Keratinocyte (primary cell): ENCODE results near the gene TNS3. TPM values are rescaled to one million over a fixed set of nuclear protein-coding genes. Genes with fewer than 3 reads are reported as not detected.

ENCODE experiments used
- DNase-seq: peaks from one replicate; pipeline ENCODE4 v3.0.0-alpha.2; 2011; ENCODE audit warnings: low read depth, missing footprints, low spot score
- FAIRE-seq: peaks from 2 replicates; lab custom pipeline; 2011; peaks lifted over from hg19 to GRCh38; lab: Jason Lieb, UNC
- H2AFZ ChIP-seq: 2 replicates; pipeline ENCODE4 v1.6.0; 2012; ENCODE audit warnings: low read length, control low read depth, inconsistent platforms; ENCODE audit not compliant: control insufficient read depth
- H3K27ac ChIP-seq: 2 replicates; pipeline ENCODE4 v1.5.1; 2011; ENCODE audit warnings: low read length; ENCODE audit not compliant: control insufficient read depth, insufficient read depth
- H3K27me3 ChIP-seq: 3 replicates; pipeline ENCODE4 v1.6.0; 2011; ENCODE audit warnings: low read length; ENCODE audit not compliant: control insufficient read depth, insufficient read depth; ENCODE audit errors: extremely low read depth
- H3K36me3 ChIP-seq, 2 experiments: 2 replicates in 1 of 2; 3 replicates in 1 of 2; pipeline ENCODE4 v1.5.1; 2011; ENCODE audit warnings: low read length in 2 of 2, mild to moderate bottlenecking in 1 of 2; ENCODE audit not compliant: control insufficient read depth in 2 of 2, insufficient read depth in 2 of 2; ENCODE audit errors: extremely low read depth in 1 of 2
- H3K4me1 ChIP-seq: 3 replicates; pipeline ENCODE4 v1.5.1; 2011; ENCODE audit warnings: low read length; ENCODE audit not compliant: control insufficient read depth, insufficient read depth; ENCODE audit errors: extremely low read depth
- H3K4me2 ChIP-seq: 3 replicates; pipeline ENCODE4 v1.6.0; 2011; ENCODE audit warnings: low read depth, low read length; ENCODE audit not compliant: control insufficient read depth, insufficient read depth; ENCODE audit errors: extremely low read depth
- H3K4me3 ChIP-seq, 3 experiments: fragments of 200-600 bp in 1 of 3; sonication (generic) in 1 of 3; 2 replicates in 2 of 3; 3 replicates in 1 of 3; pipeline ENCODE4 v1.5.1; 2011 to 2016; ENCODE audit warnings: low read length in 3 of 3, mild to moderate bottlenecking in 3 of 3, control low read depth in 2 of 3, inconsistent platforms in 1 of 3, low read depth in 1 of 3, mixed read lengths in 1 of 3, mixed run types in 1 of 3, moderate library complexity in 1 of 3; ENCODE audit not compliant: control insufficient read depth in 2 of 3, insufficient read depth in 2 of 3; ENCODE audit errors: extremely low read depth in 1 of 3
- H3K79me2 ChIP-seq: 2 replicates; pipeline ENCODE4 v1.6.0; 2012; ENCODE audit warnings: low read length; ENCODE audit not compliant: control insufficient read depth, insufficient read depth
- H3K9ac ChIP-seq: 3 replicates; pipeline ENCODE4 v1.6.0; 2011; ENCODE audit warnings: low read length; ENCODE audit not compliant: control insufficient read depth, insufficient read depth; ENCODE audit errors: extremely low read depth
- H3K9me1 ChIP-seq: 3 replicates; pipeline ENCODE4 v1.6.0; 2011; ENCODE audit warnings: low read length; ENCODE audit not compliant: control insufficient read depth, insufficient read depth; ENCODE audit errors: extremely low read depth
- H3K9me3 ChIP-seq: 2 replicates; pipeline ENCODE4 v1.5.1; 2012; ENCODE audit warnings: low read depth, low read length; ENCODE audit not compliant: control insufficient read depth
- H4K20me1 ChIP-seq: 3 replicates; pipeline ENCODE4 v1.6.0; 2011; ENCODE audit warnings: low read length; ENCODE audit not compliant: control insufficient read depth, insufficient read depth; ENCODE audit errors: extremely low read depth
- CTCF ChIP-seq, 3 experiments: IDR thresholded peaks in 1 of 3; conservative IDR thresholded peaks in 1 of 3; optimal IDR thresholded peaks in 1 of 3; 2 replicates in 2 of 3; 3 replicates in 1 of 3; pipeline versions ENCODE3 to v1.5.1; 2011; ENCODE audit warnings: low read length in 3 of 3, mild to moderate bottlenecking in 3 of 3, moderate library complexity in 2 of 3, control low read depth in 1 of 3, inconsistent platforms in 1 of 3; ENCODE audit not compliant: insufficient read depth in 2 of 3; ENCODE audit errors: extremely low read depth in 1 of 3
- EZH2 ChIP-seq: IDR thresholded peaks from one replicate; pipeline ENCODE4 v1.6.1; 2012; ENCODE audit warnings: inconsistent platforms, mild to moderate bottlenecking, low read length, moderate library complexity
- dilution Hi-C: fragments of 300-500 bp; cut with MboI; formaldehyde crosslinking; loops from one replicate; pipeline ENCODE4 v1.7.0; 2020; ENCODE audit warnings: low sequenced_read_pairs; ENCODE audit not compliant: extremely low pct_ligation_motif_present
- polyA plus RNA-seq, 5 experiments: library from polyadenylated mRNA; depleted of rRNA in 3 of 5; stranded (reverse) in 3 of 5; stranded (forward) in 1 of 5; unstranded in 1 of 5; fragments of >200 nt; gene quantifications; 1 replicate in 1 of 5; 2 replicates in 3 of 5; 3 replicates in 1 of 5; pipeline versions ENCODE4 v1.2.1 to v1.2.3, GENCODE V29; 2011 to 2012; ENCODE audit warnings: missing spikeins in 2 of 5, low read depth in 1 of 5, low replicate concordance in 1 of 5

TNS3 gene
- polyA plus RNA-seq, 1 donor (not counting 4 experiments of a cell fraction or from before 2014, with no cell fraction given), result 3.9 TPM

GRCh38 chr7:47488201-47488968, 93.5 kb downstream of the TNS3 start:
- dilution Hi-C loops, result loop anchor here (10.0 kb wide), 1 partner anchor 46 kb away; no protein-coding TSS in a partner anchor
- FAIRE-seq, result no peak
- no peaks in the 10 kb centered on the region for H3K27me3 ChIP-seq
- TF ChIP-seq CTCF (optimal IDR thresholded peaks at IDR 0.05 in 1 of 3, IDR thresholded peaks at IDR 0.05 in 1 of 3, conservative IDR thresholded peaks at IDR 0.05 in 1 of 3; ENCODE audit: extremely low read depth in 1 of 3, insufficient read depth in 2 of 3, low read length in 3 of 3) (no peak), EZH2 (no peak)
- no peak overlapping the region for H2AFZ ChIP-seq
- no peaks in the 10 kb centered on the region for H3K79me2 ChIP-seq
- H3K9me1 ChIP-seq, result no peaks in the 10 kb centered on the region
- H3K36me3 ChIP-seq, result no peaks in the 10 kb centered on the region
- no peaks in the 10 kb centered on the region for H3K4me1 ChIP-seq
- H3K4me2 ChIP-seq, result no peak overlapping the region
- H4K20me1 ChIP-seq, result no peaks in the 10 kb centered on the region
- H3K4me3 ChIP-seq, result no peak overlapping the region
- H3K9me3 ChIP-seq, result no peaks in the 10 kb centered on the region
- H3K27ac ChIP-seq, result no peak overlapping the region
- no peak overlapping the region for H3K9ac ChIP-seq
- no peak for DNase-seq

GRCh38 chr7:47485640-47486435, 96.1 kb downstream of the TNS3 start:
- Histone ChIP-seq H3K9me1 (no peaks in the 10 kb centered on the region), H3K27me3 (no peaks in the 10 kb centered on the region), H3K9me3 (no peaks in the 10 kb centered on the region), H2AFZ (no peak overlapping the region), H3K4me1 (no peaks in the 10 kb centered on the region), H3K79me2 (no peaks in the 10 kb centered on the region), H3K27ac (no peak overlapping the region), H3K9ac (no peak overlapping the region), H4K20me1 (no peaks in the 10 kb centered on the region), H3K36me3 (no peaks in the 10 kb centered on the region), H3K4me3 (no peak overlapping the region), H3K4me2 (no peak overlapping the region)
- no peak for DNase-seq
- FAIRE-seq, result no peak
- no peak for TF ChIP-seq CTCF (optimal IDR thresholded peaks at IDR 0.05 in 1 of 3, IDR thresholded peaks at IDR 0.05 in 1 of 3, conservative IDR thresholded peaks at IDR 0.05 in 1 of 3; ENCODE audit: extremely low read depth in 1 of 3, insufficient read depth in 2 of 3, low read length in 3 of 3)
- no peak for TF ChIP-seq EZH2
- dilution Hi-C loops, result loop anchor here (10.0 kb wide), 1 partner anchor 49 kb away; no protein-coding TSS in a partner anchor
